Esophagus squamous epithelium (tissue), 5 donors: ENCODE measurements around the gene ARHGAP26. TPM values are rescaled to one million over a fixed set of nuclear protein-coding genes. Genes with fewer than 3 reads are reported as not detected.

ENCODE experiments used
- DNase-seq: peaks from one replicate; lab custom pipeline; 2025; lab: John Stamatoyannopoulos, UW
- H3K27ac ChIP-seq, 4 donors: fragments of 200-600 bp; sonication (generic); one replicate each; pipeline ENCODE4 v1.5.1; 2016 to 2019; ENCODE audit warnings: mild to moderate bottlenecking in 1 of 4
- H3K27me3 ChIP-seq, 4 donors: fragments of 200-600 bp; sonication (generic); 1 replicate in 3 of 4; 2 replicates in 1 of 4; pipeline versions ENCODE4 v1.5.1 to v1.6.0; 2017 to 2021; ENCODE audit warnings: antibody characterized with exemption in 1 of 4
- H3K36me3 ChIP-seq, 3 donors: fragments of 200-600 bp; sonication (generic); one replicate each; pipeline ENCODE4 v1.5.1; 2016 to 2019
- H3K4me1 ChIP-seq, 3 donors: fragments of 200-600 bp; sonication (generic); one replicate each; pipeline ENCODE4 v1.5.1; 2017 to 2019
- H3K4me3 ChIP-seq, 4 donors: fragments of 200-600 bp; sonication (generic); 1 replicate in 3 of 4; 2 replicates in 1 of 4; pipeline ENCODE4 v1.5.1; 2016 to 2019; ENCODE audit warnings: mild to moderate bottlenecking in 2 of 4, moderate library complexity in 1 of 4
- H3K9me3 ChIP-seq, 3 donors: fragments of 200-600 bp; sonication (generic); one replicate each; pipeline ENCODE4 v1.5.1; 2016 to 2019
- POLR2A ChIP-seq, 4 donors: fragments of 450-650 bp; IDR thresholded peaks; one replicate each; pipeline ENCODE4 v1.6.1; 2017; ENCODE audit warnings: antibody characterized with exemption in 4 of 4, mild to moderate bottlenecking in 4 of 4, moderate library complexity in 3 of 4
- WGBS, 2 donors: methylation state at CpG; one replicate each; pipeline ENCODE4 v1.1.5; 2018; 5-methylcytosine and 5-hydroxymethylcytosine counted together
- intact Hi-C: fragments of 100-400 bp; cut with DNase I; formaldehyde crosslinking; loops from one replicate; pipeline ENCODE4 v1.15.0; 2022
- total RNA-seq, 4 donors: library from RNA; depleted of rRNA; stranded (reverse); fragments of >200 nt; gene quantifications; one replicate each; pipeline ENCODE4 v1.1.0, GENCODE V29; 2016
- TF ChIP-seq, protein P1 (sequence below), 6 experiments: fragments of 450-650 bp in 4 of 6; fragments of 200-600 bp in 2 of 6; sonication (generic) in 2 of 6; IDR thresholded peaks; one replicate each; pipeline ENCODE4 v1.5.1; 2016 to 2019; ENCODE audit warnings: antibody characterized with exemption in 6 of 6, mild to moderate bottlenecking in 4 of 6, moderate library complexity in 4 of 6
- donor health status: DM: yes; HTN: yes; CAD: no.

The ARHGAP26 gene
- total RNA-seq, 4 donors from 2014 or later = 4.4 to 18.7 (median 15.4) TPM

DNA sequence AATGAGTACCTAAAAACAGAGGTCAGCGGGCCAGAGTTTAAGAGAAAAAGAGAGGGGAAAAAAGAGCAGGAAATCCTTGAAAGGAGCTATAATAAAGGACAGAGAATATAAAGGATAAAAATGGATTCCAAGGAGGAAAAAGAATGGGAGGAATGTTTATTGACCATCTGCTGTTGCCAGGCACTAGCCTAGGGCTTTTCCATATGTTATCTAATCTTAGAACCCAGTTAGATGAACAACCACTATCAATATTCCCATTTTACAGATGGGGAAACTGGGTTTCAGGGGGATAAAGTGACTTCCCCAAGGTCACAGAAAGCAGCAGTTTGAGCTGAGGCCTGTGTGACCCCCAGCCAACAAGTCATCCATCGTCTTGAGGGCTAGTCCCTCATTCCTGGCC is 400.8 kb downstream of the ARHGAP26 start:
- H3K27ac ChIP-seq = no peak overlapping the region
- H3K4me1 ChIP-seq = no peaks in the 10 kb centered on the region
- intact Hi-C loops = no loop called here
- no peak overlapping the region for H3K4me3 ChIP-seq
- peaks cover 0 to 5% (median 0%) of the 10 kb centered on the region in 3 donors for H3K36me3 ChIP-seq
- 93 to 100% methylated on average over 2 of the region's 2 CpGs for WGBS, 2 donors
- H3K27me3 ChIP-seq = no peaks in the 10 kb centered on the region
- no peak for DNase-seq
- H3K9me3 ChIP-seq = no peaks in the 10 kb centered on the region
- no peak for TF ChIP-seq POLR2A (IDR thresholded peaks at IDR 0.05)
- TF ChIP-seq, protein P1, sequence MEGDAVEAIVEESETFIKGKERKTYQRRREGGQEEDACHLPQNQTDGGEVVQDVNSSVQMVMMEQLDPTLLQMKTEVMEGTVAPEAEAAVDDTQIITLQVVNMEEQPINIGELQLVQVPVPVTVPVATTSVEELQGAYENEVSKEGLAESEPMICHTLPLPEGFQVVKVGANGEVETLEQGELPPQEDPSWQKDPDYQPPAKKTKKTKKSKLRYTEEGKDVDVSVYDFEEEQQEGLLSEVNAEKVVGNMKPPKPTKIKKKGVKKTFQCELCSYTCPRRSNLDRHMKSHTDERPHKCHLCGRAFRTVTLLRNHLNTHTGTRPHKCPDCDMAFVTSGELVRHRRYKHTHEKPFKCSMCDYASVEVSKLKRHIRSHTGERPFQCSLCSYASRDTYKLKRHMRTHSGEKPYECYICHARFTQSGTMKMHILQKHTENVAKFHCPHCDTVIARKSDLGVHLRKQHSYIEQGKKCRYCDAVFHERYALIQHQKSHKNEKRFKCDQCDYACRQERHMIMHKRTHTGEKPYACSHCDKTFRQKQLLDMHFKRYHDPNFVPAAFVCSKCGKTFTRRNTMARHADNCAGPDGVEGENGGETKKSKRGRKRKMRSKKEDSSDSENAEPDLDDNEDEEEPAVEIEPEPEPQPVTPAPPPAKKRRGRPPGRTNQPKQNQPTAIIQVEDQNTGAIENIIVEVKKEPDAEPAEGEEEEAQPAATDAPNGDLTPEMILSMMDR (IDR thresholded peaks at IDR 0.05) = no peak

DNA sequence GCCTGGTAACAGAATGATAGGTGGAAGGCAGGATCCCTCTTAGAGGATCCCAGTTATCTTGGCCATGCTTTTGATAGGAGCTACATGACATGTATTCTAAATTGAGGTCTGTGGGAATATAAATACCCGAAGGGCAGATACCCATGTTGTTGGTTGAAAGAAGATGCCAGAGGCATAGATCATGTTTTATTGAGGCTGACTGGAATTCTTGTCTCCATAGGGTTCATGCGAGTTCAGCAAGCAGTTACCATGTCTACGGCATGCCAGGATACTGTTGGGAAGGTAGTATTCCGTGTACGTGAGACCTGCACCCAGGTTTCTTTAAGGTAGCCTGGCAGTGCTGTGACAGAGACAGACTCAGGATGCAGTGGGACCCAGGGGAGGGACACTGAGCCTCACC is 402.6 kb downstream of the ARHGAP26 start:
- Histone ChIP-seq H3K27me3 (no peaks in the 10 kb centered on the region), H3K36me3 (peaks cover 0 to 5% (median 0%) of the 10 kb centered on the region in 3 donors), H3K9me3 (no peaks in the 10 kb centered on the region), H3K4me3 (no peak overlapping the region), H3K27ac (no peak overlapping the region), H3K4me1 (peaks cover 0 to 10% (median 4%) of the 10 kb centered on the region in 3 donors)
- WGBS, 2 donors = 93 to 96% methylated on average over 5 of the region's 5 CpGs
- no peak for TF ChIP-seq POLR2A (IDR thresholded peaks at IDR 0.05)
- TF ChIP-seq, protein P1 (IDR thresholded peaks at IDR 0.05) = no peak
- DNase-seq = no peak
- intact Hi-C loops = no loop called here

DNA sequence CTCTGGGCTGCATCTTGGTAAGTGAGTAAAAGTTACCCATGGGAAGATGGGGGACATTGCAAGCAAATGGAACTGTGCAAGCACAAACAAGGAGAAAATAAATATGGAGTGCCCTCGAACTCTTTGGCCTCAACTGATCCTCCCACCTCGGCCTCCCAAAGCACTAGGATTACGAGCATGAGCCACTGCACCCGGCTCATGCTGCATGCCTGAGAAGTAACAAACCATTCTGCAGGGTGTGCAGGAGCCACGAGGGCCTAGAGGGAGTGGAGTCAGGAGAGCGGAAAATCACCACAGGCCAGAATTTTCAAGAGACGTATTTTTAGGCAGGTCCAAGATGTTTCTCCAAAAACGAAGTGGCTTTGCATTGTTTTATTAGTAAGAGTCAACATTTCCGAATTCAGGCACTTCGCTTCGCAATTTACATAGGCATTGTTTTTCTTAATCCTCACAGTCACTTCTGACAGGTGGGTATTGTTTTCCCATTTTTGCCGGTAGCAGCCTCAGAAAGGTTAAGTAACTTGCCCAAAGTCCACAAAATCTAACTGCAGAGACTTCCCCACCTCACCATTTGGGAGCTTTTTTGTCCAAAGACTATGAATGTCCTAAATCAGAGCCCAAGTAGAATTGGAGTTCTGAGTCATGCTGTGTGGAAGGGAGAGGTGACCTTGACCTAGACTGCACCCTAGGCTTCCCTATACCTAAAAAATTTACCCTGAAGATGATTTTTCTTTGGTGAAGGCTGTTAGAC is 403.1 kb downstream of the ARHGAP26 start:
- Histone ChIP-seq H3K4me3 (no peak overlapping the region), H3K27ac (no peak overlapping the region), H3K36me3 (peaks cover 0 to 5% (median 0%) of the 10 kb centered on the region in 3 donors), H3K9me3 (no peaks in the 10 kb centered on the region), H3K4me1 (peaks cover 0 to 16% (median 7%) of the 10 kb centered on the region in 3 donors), H3K27me3 (no peaks in the 10 kb centered on the region)
- no peak for DNase-seq
- TF ChIP-seq POLR2A (IDR thresholded peaks at IDR 0.05) = no peak
- TF ChIP-seq, protein P1 (IDR thresholded peaks at IDR 0.05) = no peak
- 84 to 96% methylated on average over 8 to 12 of the region's 12 CpGs for WGBS, 2 donors
- intact Hi-C loops = no loop called here

DNA sequence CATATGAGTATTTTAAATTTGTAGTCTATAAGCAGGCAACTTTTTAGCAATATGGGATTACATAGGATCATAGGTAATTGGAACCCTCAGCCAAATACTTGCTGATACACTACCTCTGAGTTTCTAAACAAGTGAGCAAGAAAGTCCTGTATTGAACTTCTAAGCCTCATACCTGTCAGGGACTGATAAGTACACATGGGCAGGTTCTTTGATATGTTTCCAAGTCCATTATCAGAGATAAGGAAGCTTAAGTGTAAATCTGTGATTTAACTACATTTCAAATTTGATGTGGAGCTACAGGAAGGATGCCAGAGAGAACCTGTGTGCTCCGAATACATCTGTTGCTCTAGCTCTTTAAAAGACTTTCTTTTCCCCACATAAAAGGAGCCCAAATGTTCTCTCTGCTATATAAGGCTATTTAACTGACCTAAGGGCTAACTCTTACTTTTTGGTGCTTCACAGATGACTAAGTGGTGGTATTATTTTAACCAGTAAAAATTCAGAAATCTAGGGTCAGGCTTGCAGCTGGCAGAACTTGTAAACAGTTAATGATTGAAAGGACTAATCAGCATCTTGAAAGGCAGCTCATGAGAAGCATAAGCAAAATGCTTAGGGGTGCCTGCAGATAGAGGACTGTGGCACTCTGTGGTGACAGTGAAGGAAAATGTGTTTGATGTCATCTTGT is 404.7 kb downstream of the ARHGAP26 start:
- no peak overlapping the region for H3K4me3 ChIP-seq
- 41 to 68% methylated on average over 1 of the region's 1 CpG for WGBS, 2 donors
- DNase-seq = no peak
- peaks cover 0 to 5% (median 0%) of the 10 kb centered on the region in 3 donors for H3K36me3 ChIP-seq
- H3K4me1 ChIP-seq = peaks cover 0 to 19% (median 7%) of the 10 kb centered on the region in 3 donors
- intact Hi-C loops = no loop called here
- no peaks in the 10 kb centered on the region for H3K9me3 ChIP-seq
- no peak overlapping the region for H3K27ac ChIP-seq
- H3K27me3 ChIP-seq = no peaks in the 10 kb centered on the region
- TF ChIP-seq, protein P1 (IDR thresholded peaks at IDR 0.05) = no peak
- no peak for TF ChIP-seq POLR2A (IDR thresholded peaks at IDR 0.05)

DNA sequence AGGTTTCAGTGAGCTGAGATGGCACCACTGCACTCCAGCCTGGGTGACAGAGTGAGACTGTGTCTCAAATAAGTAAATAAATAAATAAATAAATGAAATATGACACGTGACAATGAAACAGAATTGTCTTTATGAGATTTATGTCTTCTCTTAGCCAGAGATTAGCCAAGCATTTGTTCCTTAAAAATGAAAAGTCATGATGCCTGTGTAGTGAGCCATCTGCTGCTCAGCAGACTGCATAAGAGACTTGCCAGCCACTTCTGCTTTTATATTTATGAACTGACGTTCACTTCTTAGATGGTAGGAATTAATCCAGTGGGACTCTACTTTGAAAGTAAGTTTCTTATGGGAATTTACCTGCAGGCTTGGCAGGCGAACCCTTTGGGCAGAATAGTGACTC is 405.9 kb downstream of the ARHGAP26 start:
- Histone ChIP-seq H3K27ac (no peak overlapping the region), H3K36me3 (peaks cover 0 to 5% (median 0%) of the 10 kb centered on the region in 3 donors), H3K4me3 (no peak overlapping the region), H3K4me1 (peaks cover 0 to 22% (median 7%) of the 10 kb centered on the region in 3 donors), H3K27me3 (no peaks in the 10 kb centered on the region), H3K9me3 (no peaks in the 10 kb centered on the region)
- intact Hi-C loops = no loop called here
- DNase-seq = no peak
- no peak for TF ChIP-seq POLR2A (IDR thresholded peaks at IDR 0.05)
- TF ChIP-seq, protein P1 (IDR thresholded peaks at IDR 0.05) = no peak
- whole genome bisulfite sequencing, 2 donors = 81 to 90% methylated on average over 3 of the region's 3 CpGs
